PFSK-1 (cell line): Measurements from ENCODE around the gene PODXL2.

Experiments used
- FOXP2 ChIP-seq: optimal IDR thresholded peaks from 2 replicates; pipeline ENCODE3; 2011; ENCODE audit warnings: borderline replicate concordance, control low read depth, inconsistent platforms; ENCODE audit not compliant: insufficient read depth; ENCODE audit errors: extremely low read length, extremely low read depth
- POLR2AphosphoS5 ChIP-seq: IDR thresholded peaks from 2 replicates; pipeline ENCODE4 v1.6.1; 2012; ENCODE audit warnings: low read depth, mild to moderate bottlenecking, control low read depth, low read length, moderate library complexity
- SIN3A ChIP-seq: IDR thresholded peaks from 2 replicates; pipeline ENCODE4 v1.6.1; 2012; ENCODE audit warnings: mild to moderate bottlenecking, low read length, moderate library complexity, borderline replicate concordance; ENCODE audit not compliant: insufficient read depth
- TAF1 ChIP-seq: IDR thresholded peaks from 2 replicates; pipeline ENCODE4 v1.6.1; 2012; ENCODE audit warnings: low read length, control low read depth, borderline replicate concordance; ENCODE audit not compliant: insufficient read depth
- TF ChIP-seq, protein P1 (sequence below), 2 experiments: IDR thresholded peaks; 2 replicates each; pipeline versions ENCODE4 v1.6.1 to v1.8.0; 2011 to 2012; ENCODE audit warnings: low read depth in 2 of 2, low read length in 2 of 2, control low read depth in 1 of 2, inconsistent platforms in 1 of 2, mild to moderate bottlenecking in 1 of 2, moderate library complexity in 1 of 2; ENCODE audit not compliant: insufficient read depth in 1 of 2

The PODXL2 gene

DNA sequence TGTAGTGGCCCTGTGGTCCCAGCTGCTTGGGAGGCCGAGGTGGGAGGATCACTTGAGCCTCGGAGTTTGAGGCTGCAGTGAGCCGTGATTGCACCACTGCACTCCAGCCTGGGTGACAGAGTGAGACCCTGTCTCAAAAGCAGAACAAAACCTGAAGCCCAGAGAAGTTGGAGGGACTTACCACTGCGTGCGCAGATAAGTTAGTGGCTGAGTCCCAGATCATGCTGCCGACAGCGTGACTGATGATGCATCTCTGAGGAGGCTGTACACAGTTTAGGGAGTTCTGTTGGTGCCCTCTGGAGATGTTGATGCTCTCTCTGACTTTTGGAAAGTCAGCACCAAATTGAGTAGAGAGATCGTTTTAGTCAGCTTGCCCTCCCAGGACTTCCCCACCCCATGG is 27.9 kb downstream of the PODXL2 start:
- TF ChIP-seq POLR2AphosphoS5 (no peak), FOXP2 (no peak), SIN3A (no peak), TAF1 (no peak)
- TF ChIP-seq, protein P1, sequence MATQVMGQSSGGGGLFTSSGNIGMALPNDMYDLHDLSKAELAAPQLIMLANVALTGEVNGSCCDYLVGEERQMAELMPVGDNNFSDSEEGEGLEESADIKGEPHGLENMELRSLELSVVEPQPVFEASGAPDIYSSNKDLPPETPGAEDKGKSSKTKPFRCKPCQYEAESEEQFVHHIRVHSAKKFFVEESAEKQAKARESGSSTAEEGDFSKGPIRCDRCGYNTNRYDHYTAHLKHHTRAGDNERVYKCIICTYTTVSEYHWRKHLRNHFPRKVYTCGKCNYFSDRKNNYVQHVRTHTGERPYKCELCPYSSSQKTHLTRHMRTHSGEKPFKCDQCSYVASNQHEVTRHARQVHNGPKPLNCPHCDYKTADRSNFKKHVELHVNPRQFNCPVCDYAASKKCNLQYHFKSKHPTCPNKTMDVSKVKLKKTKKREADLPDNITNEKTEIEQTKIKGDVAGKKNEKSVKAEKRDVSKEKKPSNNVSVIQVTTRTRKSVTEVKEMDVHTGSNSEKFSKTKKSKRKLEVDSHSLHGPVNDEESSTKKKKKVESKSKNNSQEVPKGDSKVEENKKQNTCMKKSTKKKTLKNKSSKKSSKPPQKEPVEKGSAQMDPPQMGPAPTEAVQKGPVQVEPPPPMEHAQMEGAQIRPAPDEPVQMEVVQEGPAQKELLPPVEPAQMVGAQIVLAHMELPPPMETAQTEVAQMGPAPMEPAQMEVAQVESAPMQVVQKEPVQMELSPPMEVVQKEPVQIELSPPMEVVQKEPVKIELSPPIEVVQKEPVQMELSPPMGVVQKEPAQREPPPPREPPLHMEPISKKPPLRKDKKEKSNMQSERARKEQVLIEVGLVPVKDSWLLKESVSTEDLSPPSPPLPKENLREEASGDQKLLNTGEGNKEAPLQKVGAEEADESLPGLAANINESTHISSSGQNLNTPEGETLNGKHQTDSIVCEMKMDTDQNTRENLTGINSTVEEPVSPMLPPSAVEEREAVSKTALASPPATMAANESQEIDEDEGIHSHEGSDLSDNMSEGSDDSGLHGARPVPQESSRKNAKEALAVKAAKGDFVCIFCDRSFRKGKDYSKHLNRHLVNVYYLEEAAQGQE (IDR thresholded peaks at IDR 0.05; ENCODE audit: insufficient read depth in 1 of 2, low read depth in 2 of 2, low read length in 2 of 2) = no peak

DNA sequence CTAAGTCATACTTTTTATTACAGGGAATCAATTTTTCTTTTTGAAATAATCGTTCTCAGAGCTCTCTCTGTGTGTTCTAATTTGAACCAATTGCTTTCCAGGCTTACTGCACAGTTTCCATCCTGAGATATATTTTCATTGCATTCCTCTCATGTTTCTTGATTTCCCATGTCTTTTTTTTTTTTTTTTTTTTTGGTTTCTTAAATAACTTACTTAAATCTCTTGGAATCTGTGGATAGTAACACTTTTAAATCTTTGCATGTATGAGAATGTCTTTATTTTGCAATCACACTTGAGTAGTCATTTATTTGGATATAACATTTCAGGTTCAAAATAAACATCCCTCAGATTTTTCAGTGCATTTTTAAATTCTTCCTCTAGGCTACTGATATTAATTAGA is 29.2 kb downstream of the PODXL2 start:
- TF ChIP-seq SIN3A (no peak), POLR2AphosphoS5 (no peak), FOXP2 (no peak), TAF1 (no peak)
- TF ChIP-seq, protein P1 (IDR thresholded peaks at IDR 0.05; ENCODE audit: insufficient read depth in 1 of 2, low read depth in 2 of 2, low read length in 2 of 2) = no peak

DNA sequence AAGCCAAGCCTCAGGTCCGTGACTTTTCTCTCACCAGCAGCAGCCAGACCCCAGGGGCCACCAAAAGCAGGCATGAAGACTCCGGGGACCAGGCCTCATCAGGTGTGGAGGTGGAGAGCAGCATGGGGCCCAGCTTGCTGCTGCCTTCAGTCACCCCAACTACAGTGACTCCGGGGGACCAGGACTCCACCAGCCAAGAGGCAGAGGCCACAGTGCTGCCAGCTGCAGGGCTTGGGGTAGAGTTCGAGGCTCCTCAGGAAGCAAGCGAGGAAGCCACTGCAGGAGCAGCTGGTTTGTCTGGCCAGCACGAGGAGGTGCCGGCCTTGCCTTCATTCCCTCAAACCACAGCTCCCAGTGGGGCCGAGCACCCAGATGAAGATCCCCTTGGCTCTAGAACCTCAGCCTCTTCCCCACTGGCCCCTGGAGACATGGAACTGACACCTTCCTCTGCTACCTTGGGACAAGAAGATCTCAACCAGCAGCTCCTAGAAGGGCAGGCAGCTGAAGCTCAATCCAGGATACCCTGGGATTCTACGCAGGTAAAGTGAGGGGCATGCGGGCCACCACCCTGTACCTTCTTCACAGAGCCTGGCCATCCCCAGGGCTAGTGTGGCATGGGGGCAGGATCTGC is 31.8 kb downstream of the PODXL2 start:
- TF ChIP-seq, protein P1 (IDR thresholded peaks at IDR 0.05; ENCODE audit: insufficient read depth in 1 of 2, low read depth in 2 of 2, low read length in 2 of 2) = no peak
- TF ChIP-seq SIN3A = no peak

DNA sequence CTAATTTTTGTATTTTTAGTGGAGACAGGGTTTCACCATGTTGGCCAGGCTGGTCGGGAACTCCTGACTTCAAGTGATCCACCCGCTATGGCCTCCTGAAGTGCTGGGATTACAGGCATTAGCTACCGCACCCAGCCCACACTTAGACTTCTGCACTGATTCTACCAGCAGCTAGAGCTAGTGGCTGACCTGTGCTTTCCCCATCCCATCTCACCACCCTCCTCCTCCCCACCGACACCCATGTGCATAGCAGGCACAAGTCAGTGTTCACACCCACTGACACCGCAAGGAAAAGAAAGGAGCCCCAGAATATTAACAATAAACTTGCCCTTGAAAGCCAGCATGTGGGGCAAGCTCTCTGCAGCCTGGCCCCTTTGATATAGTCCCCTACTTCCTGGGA is 32.6 kb downstream of the PODXL2 start:
- TF ChIP-seq, protein P1 (IDR thresholded peaks at IDR 0.05; ENCODE audit: insufficient read depth in 1 of 2, low read depth in 2 of 2, low read length in 2 of 2) = no peak
- TF ChIP-seq TAF1 (no peak), SIN3A (no peak), POLR2AphosphoS5 (no peak), FOXP2 (no peak)

DNA sequence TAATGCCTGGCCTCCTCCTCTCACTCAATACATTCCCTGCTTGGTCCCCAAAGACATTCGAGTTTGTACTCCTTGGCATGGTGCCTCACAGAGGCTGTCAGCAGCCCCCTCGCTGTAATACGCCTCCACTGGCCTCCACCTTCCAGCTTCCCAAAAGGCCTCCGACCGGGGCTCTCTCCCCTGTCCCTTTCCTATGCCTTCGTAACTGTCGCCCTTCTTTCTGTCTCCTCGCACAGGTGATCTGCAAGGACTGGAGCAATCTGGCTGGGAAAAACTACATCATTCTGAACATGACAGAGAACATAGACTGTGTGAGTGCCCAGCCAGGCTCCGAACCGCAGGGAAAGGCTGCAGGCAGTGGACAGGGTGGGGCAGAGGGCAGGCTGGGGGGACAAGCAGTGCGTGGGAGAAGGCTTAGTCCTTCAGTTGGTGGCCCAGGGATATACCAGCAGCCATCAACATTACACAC is 33.0 kb downstream of the PODXL2 start:
- no peak for TF ChIP-seq POLR2AphosphoS5
- TF ChIP-seq TAF1 = no peak
- TF ChIP-seq SIN3A = no peak
- TF ChIP-seq, protein P1 (IDR thresholded peaks at IDR 0.05; ENCODE audit: insufficient read depth in 1 of 2, low read depth in 2 of 2, low read length in 2 of 2) = no peak
- no peak for TF ChIP-seq FOXP2
